Effector CD4-positive, alpha-beta T cell (primary cell): ENCODE results near the gene CNPY2.
"Not testable (repeated sequence)": the region's sequence is repeated elsewhere in the genome, so short reads cannot be mapped to it uniquely, and the experiment has no call there.

ENCODE experiments used
- DNase-seq: peaks from one replicate; pipeline ENCODE4 v3.0.0-alpha.2; 2020

CNPY2 gene

GRCh38 chr12:56297400-56297799, 18.4 kb downstream of the CNPY2 start:
- no peak for DNase-seq

GRCh38 chr12:56296295-56296694, 19.5 kb downstream of the CNPY2 start:
- DNase-seq, result no peak

GRCh38 chr12:56293795-56294194, 22.0 kb downstream of the CNPY2 start:
- DNase-seq, result no peak

GRCh38 chr12:56288705-56289387, 26.9 kb downstream of the CNPY2 start:
- DNase-seq, result no peak

GRCh38 chr12:56286044-56286830, 29.6 kb downstream of the CNPY2 start:
- DNase-seq, result no peak

GRCh38 chr12:56284263-56284662, 31.5 kb downstream of the CNPY2 start:
- not testable (repeated sequence) for DNase-seq

- DNase-seq, result no peak
These were observed 33.2 kb downstream of the CNPY2 start for GRCh38 chr12:56282579-56282978.

- DNase-seq, result no peak
These were observed 33.8 kb downstream of the CNPY2 start for GRCh38 chr12:56282030-56282429.

GRCh38 chr12:56280849-56281248, 34.9 kb downstream of the CNPY2 start:
- no peak for DNase-seq

- no peak for DNase-seq
These were observed 36.9 kb downstream of the CNPY2 start for GRCh38 chr12:56278905-56279304.

GRCh38 chr12:56274299-56274698, 41.5 kb downstream of the CNPY2 start:
- no peak for DNase-seq

- not testable (repeated sequence) for DNase-seq
These were observed 43.3 kb downstream of the CNPY2 start for GRCh38 chr12:56272468-56272867.

- DNase-seq, result no peak
These were observed 44.8 kb downstream of the CNPY2 start for GRCh38 chr12:56271031-56271430.

GRCh38 chr12:56267443-56268071, 48.2 kb downstream of the CNPY2 start:
- no peak for DNase-seq

- peak; percentile 90 for DNase-seq
These were observed 48.9 kb downstream of the CNPY2 start, which contains the start of gene COQ10A for GRCh38 chr12:56266693-56267442. Gene COQ10A, plus strand, starts transcription at chr12:56266942. Its CDS starts 177 bp downstream, at chr12:56267119.

GRCh38 chr12:56266068-56266692, 49.6 kb downstream of the CNPY2 start:
- DNase-seq, result not testable (repeated sequence)

- not testable (repeated sequence) for DNase-seq
These were observed 52.8 kb downstream of the CNPY2 start for GRCh38 chr12:56262955-56263354.

- no peak for DNase-seq
These were observed 54.1 kb downstream of the CNPY2 start for GRCh38 chr12:56261503-56262232.

GRCh38 chr12:56260921-56261320, 54.9 kb downstream of the CNPY2 start:
- no peak for DNase-seq

- no peak for DNase-seq
These were observed 55.4 kb downstream of the CNPY2 start for GRCh38 chr12:56260380-56260779.
